K562 (cell line): ENCODE results near the gene APOBEC3G. TPM values are rescaled to one million over a fixed set of nuclear protein-coding genes. Genes with fewer than 3 reads are reported as not detected.
A peak's percentile ranks its signal among the peaks of the same experiment; 100 is the strongest.

Source experiments
- ASH1L ChIP-seq: fragments of 450-650 bp; IDR thresholded peaks from 2 replicates; pipeline ENCODE4 v1.6.1; 2018; ENCODE audit warnings: borderline replicate concordance, mild to moderate bottlenecking, low read depth; ENCODE audit not compliant: partially characterized antibody
- ELF2 ChIP-seq: fragments of 250-450 bp; sonication (Bioruptor Pico); IDR thresholded peaks from 2 replicates; pipeline ENCODE4 v1.5.0; 2021; ENCODE audit warnings: mild to moderate bottlenecking
- FOXJ3 ChIP-seq: sonication (generic); formaldehyde crosslinking; IDR thresholded peaks from 2 replicates; pipeline ENCODE4 v1.4.0; 2020; ENCODE audit warnings: mild to moderate bottlenecking, missing genetic modification reagents
- FOXK2 ChIP-seq, 2 experiments: fragments of 450-650 bp; IDR thresholded peaks in 1 of 2; conservative IDR thresholded peaks in 1 of 2; 2 replicates each; pipeline ENCODE4 v1.6.1; 2016; ENCODE audit warnings: low read depth in 2 of 2, mild to moderate bottlenecking in 1 of 2
- MCM3 ChIP-seq: fragments of 450-650 bp; IDR thresholded peaks from 2 replicates; pipeline ENCODE4 v1.6.1; 2016
- MEIS2 ChIP-seq: fragments of 450-650 bp; IDR thresholded peaks from 2 replicates; pipeline ENCODE4 v1.6.1; 2014; ENCODE audit warnings: mild to moderate bottlenecking; ENCODE audit not compliant: partially characterized antibody
- MXD1 ChIP-seq: fragments of 250-450 bp; sonication (Bioruptor Pico); IDR thresholded peaks from 2 replicates; pipeline ENCODE4 v1.8.0; 2021; ENCODE audit warnings: borderline replicate concordance, mild to moderate bottlenecking, moderate library complexity; ENCODE audit not compliant: poor library complexity, severe bottlenecking
- NELFE ChIP-seq: IDR thresholded peaks from 2 replicates; pipeline ENCODE4 v1.6.1; 2011; ENCODE audit warnings: mild to moderate bottlenecking; ENCODE audit not compliant: insufficient read depth, insufficient read length
- PKNOX1 ChIP-seq: fragments of 450-650 bp; IDR thresholded peaks from 2 replicates; pipeline ENCODE4 v1.6.1; 2016
- SMC3 ChIP-seq: conservative IDR thresholded peaks from 2 replicates; pipeline ENCODE4 v1.6.1; 2011; ENCODE audit warnings: low read depth, low read length, improper control_type of control experiment; ENCODE audit not compliant: insufficient read depth
- SNRNP70 ChIP-seq: fragments of 200-400 bp; formaldehyde crosslinking; optimal IDR thresholded peaks from 2 replicates; pipeline ENCODE3; 2017; ENCODE audit warnings: low read depth, low read length
- SRSF7 ChIP-seq: fragments of 200-400 bp; formaldehyde crosslinking; optimal IDR thresholded peaks from 2 replicates; pipeline ENCODE3; 2017; ENCODE audit warnings: mild to moderate bottlenecking, low read depth, low read length
- TEAD1 ChIP-seq, 2 experiments: fragments of 450-650 bp in 1 of 2; sonication (generic) in 1 of 2; formaldehyde crosslinking; IDR thresholded peaks; 2 replicates each; pipeline versions ENCODE4 v1.4.0 to v1.8.0; 2020 to 2022; ENCODE audit warnings: mild to moderate bottlenecking in 2 of 2, missing genetic modification reagents in 1 of 2
- XRCC4 ChIP-seq: IDR thresholded peaks from one replicate; pipeline ENCODE4 v1.6.1; 2011; ENCODE audit not compliant: insufficient read depth, insufficient read length; ENCODE audit errors: extremely low read depth
- ZBTB26 ChIP-seq: fragments of 450-650 bp; formaldehyde crosslinking; IDR thresholded peaks from 2 replicates; pipeline ENCODE4 v1.4.0; 2022; ENCODE audit warnings: missing genetic modification characterization
- ZNF384 ChIP-seq: IDR thresholded peaks from 2 replicates; pipeline ENCODE4 v1.6.1; 2012; ENCODE audit warnings: low read depth, low read length, improper control_type of control experiment
- ZNF57 ChIP-seq: fragments of 450-650 bp; formaldehyde crosslinking; IDR thresholded peaks from 2 replicates; pipeline ENCODE4 v1.4.0; 2020; ENCODE audit warnings: mild to moderate bottlenecking, moderate library complexity
- ZNF644 ChIP-seq: fragments of 200-800 bp; sonication (Bioruptor generic); IDR thresholded peaks from 2 replicates; pipeline ENCODE4 v1.6.1; 2016; ENCODE audit warnings: low read depth, missing genetic modification characterization, missing compliant biosample characterization
- polyA plus RNA-seq, 8 experiments: library from polyadenylated mRNA; depleted of rRNA in 4 of 8; stranded (reverse) in 5 of 8; unstranded in 3 of 8; fragments of >200 nt; fragmentation: Nextera tagmentation in 2 of 8; fragmentation: Illumina TruSeq in 1 of 8; extraction: Ambion mirVana in 2 of 8; extraction: Trizol in 1 of 8; gene quantifications; 2 replicates each; pipeline versions ENCODE4 v1.2.1 to v1.2.3, GENCODE V29; 2011 to 2014; ENCODE audit warnings: inconsistent platforms in 1 of 8, missing spikeins in 1 of 8
- total RNA-seq, 7 experiments: library from RNA; depleted of rRNA in 6 of 7; stranded (reverse); fragments of >200 nt in 6 of 7; fragmentation: Illumina TruSeq in 2 of 7; extraction: Trizol in 2 of 7; gene quantifications; 2 replicates each; pipeline versions ENCODE4 v1.2.1 to v1.2.3, GENCODE V29; 2011 to 2021; ENCODE audit warnings: low replicate concordance in 1 of 7
- TF ChIP-seq, protein P1 (sequence below), 2 experiments: IDR thresholded peaks in 1 of 2; conservative IDR thresholded peaks in 1 of 2; 2 replicates each; pipeline ENCODE4 v1.6.1; 2016; ENCODE audit warnings: low read depth in 2 of 2, mild to moderate bottlenecking in 1 of 2, missing compliant biosample characterization in 1 of 2, missing genetic modification characterization in 1 of 2, moderate library complexity in 1 of 2

APOBEC3G gene
- total and polyA plus RNA-seq, 9 of the 15 experiments (the other 6 are each of a cell fraction or from before 2014, with no cell fraction given) = 5.2 to 20.8 (median 11.4) TPM

GRCh38 chr22:39110631-39111561 is 33.8 kb downstream of the APOBEC3G start (continued):
- no peak for TF ChIP-seq ASH1L
- no peak for TF ChIP-seq MXD1
- TF ChIP-seq FOXK2 (conservative IDR thresholded peaks at IDR 0.05 in 1 of 2, IDR thresholded peaks at IDR 0.05 in 1 of 2; ENCODE audit: low read depth in 2 of 2) = no peak
- peak; percentile 96 for TF ChIP-seq PKNOX1
- TF ChIP-seq SMC3 = no peak
- TF ChIP-seq ZNF384 = no peak
- TF ChIP-seq TEAD1 (CRISPR knock-in tag; IDR thresholded peaks at IDR 0.05) = no peak
- no peak for TF ChIP-seq ELF2
- no peak for TF ChIP-seq ZNF644 (tag)
- no peak for TF ChIP-seq FOXJ3 (CRISPR knock-in tag)
- TF ChIP-seq ZNF57 (CRISPR knock-in tag) = no peak
- TF ChIP-seq MCM3 = no peak
- no peak for TF ChIP-seq SNRNP70
- peak; percentile 97 for TF ChIP-seq MEIS2
- TF ChIP-seq SRSF7 = no peak
- TF ChIP-seq, protein P1, sequence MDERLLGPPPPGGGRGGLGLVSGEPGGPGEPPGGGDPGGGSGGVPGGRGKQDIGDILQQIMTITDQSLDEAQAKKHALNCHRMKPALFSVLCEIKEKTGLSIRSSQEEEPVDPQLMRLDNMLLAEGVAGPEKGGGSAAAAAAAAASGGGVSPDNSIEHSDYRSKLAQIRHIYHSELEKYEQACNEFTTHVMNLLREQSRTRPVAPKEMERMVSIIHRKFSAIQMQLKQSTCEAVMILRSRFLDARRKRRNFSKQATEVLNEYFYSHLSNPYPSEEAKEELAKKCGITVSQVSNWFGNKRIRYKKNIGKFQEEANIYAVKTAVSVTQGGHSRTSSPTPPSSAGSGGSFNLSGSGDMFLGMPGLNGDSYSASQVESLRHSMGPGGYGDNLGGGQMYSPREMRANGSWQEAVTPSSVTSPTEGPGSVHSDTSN (CRISPR knock-in tag; IDR thresholded peaks at IDR 0.05; ENCODE audit: low read depth) = peak; percentile 67
- TF ChIP-seq, protein P1 (tag; conservative IDR thresholded peaks at IDR 0.05; ENCODE audit: low read depth) = peak; percentile 91
- TF ChIP-seq XRCC4 = no peak
- no peak for TF ChIP-seq NELFE
- TF ChIP-seq ZBTB26 (CRISPR knock-in tag) = no peak
